Loucy (cell line): ENCODE data around the gene RGS2.

Experiments
- H2AFZ ChIP-seq: fragments of 200-600 bp; sonication (generic); 2 replicates; pipeline ENCODE4 v1.6.0; 2016; ENCODE audit warnings: antibody characterized with exemption, mild to moderate bottlenecking, low read length, moderate library complexity
- H3F3A ChIP-seq: fragments of 200-600 bp; 2 replicates; pipeline ENCODE4 v1.6.0; 2016; ENCODE audit warnings: antibody characterized with exemption, low read depth, mild to moderate bottlenecking
- H3K27me3 ChIP-seq: fragments of 200-600 bp; sonication (generic); 2 replicates; pipeline ENCODE4 v1.6.1; 2014; ENCODE audit warnings: low read length, mild to moderate bottlenecking; ENCODE audit not compliant: insufficient read depth, poor library complexity, severe bottlenecking
- H3K36me3 ChIP-seq: fragments of 200-600 bp; sonication (generic); 2 replicates; pipeline ENCODE4 v1.6.1; 2016; ENCODE audit warnings: low read length; ENCODE audit not compliant: insufficient read depth
- H3K4me1 ChIP-seq: fragments of 200-600 bp; sonication (generic); 2 replicates; pipeline ENCODE4 v1.5.1; 2014; ENCODE audit warnings: low read length, mild to moderate bottlenecking; ENCODE audit not compliant: insufficient read depth, poor library complexity, severe bottlenecking
- H3K4me2 ChIP-seq: fragments of 200-600 bp; sonication (generic); 2 replicates; pipeline ENCODE4 v1.6.0; 2014; ENCODE audit warnings: antibody characterized with exemption, low read length, low read depth, mild to moderate bottlenecking; ENCODE audit not compliant: poor library complexity, severe bottlenecking
- H3K4me3 ChIP-seq: fragments of 200-600 bp; sonication (generic); 2 replicates; pipeline ENCODE4 v1.5.1; 2014; ENCODE audit warnings: low read length, mild to moderate bottlenecking, mixed read lengths; ENCODE audit not compliant: poor library complexity, severe bottlenecking
- H3K79me2 ChIP-seq: fragments of 200-600 bp; sonication (generic); 2 replicates; pipeline ENCODE4 v1.6.1; 2014; ENCODE audit warnings: low read length; ENCODE audit not compliant: insufficient read depth
- H3K9ac ChIP-seq: fragments of 200-600 bp; sonication (generic); 2 replicates; pipeline ENCODE4 v1.6.0; 2014; ENCODE audit warnings: mild to moderate bottlenecking, low read depth, low read length, moderate library complexity; ENCODE audit not compliant: poor library complexity, severe bottlenecking
- H3K9me2 ChIP-seq: fragments of 200-600 bp; sonication (generic); replicated peaks from 2 replicates; pipeline ENCODE4 v1.6.1; 2016; ENCODE audit warnings: low read depth, low read length, mixed read lengths
- H3K9me3 ChIP-seq: fragments of 200-600 bp; sonication (generic); 2 replicates; pipeline ENCODE4 v1.6.1; 2014; ENCODE audit warnings: mild to moderate bottlenecking, antibody characterized with exemption, low read length, low read depth; ENCODE audit not compliant: insufficient read depth
- H4K20me1 ChIP-seq: fragments of 200-600 bp; sonication (generic); 2 replicates; pipeline ENCODE4 v1.6.0; 2014; ENCODE audit warnings: antibody characterized with exemption, low read length, mild to moderate bottlenecking; ENCODE audit not compliant: insufficient read depth, poor library complexity, severe bottlenecking
- CTCF ChIP-seq: fragments of 200-600 bp; sonication (generic); conservative IDR thresholded peaks from 2 replicates; pipeline ENCODE4 v1.5.1; 2014; ENCODE audit warnings: mild to moderate bottlenecking, antibody characterized with exemption, low read length
- EZH2phosphoT487 ChIP-seq: fragments of 200-600 bp; IDR thresholded peaks from 2 replicates; pipeline ENCODE4 v1.6.1; 2018; ENCODE audit warnings: antibody characterized with exemption, mild to moderate bottlenecking, moderate library complexity, borderline replicate concordance

The RGS2 gene

GRCh38 chr1:192792628-192793027 is 16.2 kb upstream of the RGS2 start:
- Histone ChIP-seq H3K36me3 (no peaks in the 10 kb centered on the region), H4K20me1 (no peaks in the 10 kb centered on the region), H3K4me1 (no peaks in the 10 kb centered on the region), H3K4me3 (no peak overlapping the region), H3K27me3 (no peaks in the 10 kb centered on the region), H3K9ac (no peak overlapping the region), H3K79me2 (no peaks in the 10 kb centered on the region), H2AFZ (no peak overlapping the region), H3K4me2 (no peak overlapping the region), H3F3A (no peaks in the 10 kb centered on the region), H3K9me3 (no peaks in the 10 kb centered on the region), H3K9me2 (no peaks in the 10 kb centered on the region)
- no peak for TF ChIP-seq EZH2phosphoT487

GRCh38 chr1:192793983-192794767 is 14.7 kb upstream of the RGS2 start:
- Histone ChIP-seq H2AFZ (peak overlapping the region; percentile 5; the same call in 1 of the 2 replicates), H3F3A (no peaks in the 10 kb centered on the region), H3K9me2 (no peaks in the 10 kb centered on the region), H3K36me3 (no peaks in the 10 kb centered on the region), H3K9me3 (no peaks in the 10 kb centered on the region), H3K27me3 (no peaks in the 10 kb centered on the region), H4K20me1 (no peaks in the 10 kb centered on the region), H3K4me1 (no peaks in the 10 kb centered on the region), H3K4me2 (no peak overlapping the region), H3K4me3 (no peak overlapping the region), H3K79me2 (no peaks in the 10 kb centered on the region), H3K9ac (no peak overlapping the region)
- TF ChIP-seq EZH2phosphoT487 (no peak), CTCF (no peak)

- Histone ChIP-seq H2AFZ (peak overlapping the region; percentile 5; the same call in 1 of the 2 replicates), H3F3A (no peaks in the 10 kb centered on the region)
- no peak for TF ChIP-seq EZH2phosphoT487
- TF ChIP-seq CTCF: no peak
These were observed 14.1 kb upstream of the RGS2 start for GRCh38 chr1:192794768-192795035.

More at GRCh38 chr1:192794768-192795035, 14.1 kb upstream of the RGS2 start:
- no peak overlapping the region for H3K4me3 ChIP-seq
- no peaks in the 10 kb centered on the region for H3K27me3 ChIP-seq
- H3K4me1 ChIP-seq: no peaks in the 10 kb centered on the region
- H3K4me2 ChIP-seq: no peak overlapping the region
- no peaks in the 10 kb centered on the region for H3K36me3 ChIP-seq
- no peaks in the 10 kb centered on the region for H4K20me1 ChIP-seq
- no peaks in the 10 kb centered on the region for H3K9me3 ChIP-seq
- no peaks in the 10 kb centered on the region for H3K79me2 ChIP-seq
- H3K9ac ChIP-seq: no peak overlapping the region
- no peaks in the 10 kb centered on the region for H3K9me2 ChIP-seq
